C4-2B (cell line): Measurements from ENCODE around the gene AAK1.

ENCODE experiments used
- ZFX ChIP-seq: fragments of 450-650 bp; IDR thresholded peaks from 2 replicates; pipeline ENCODE4 v1.6.1; 2017
- TF ChIP-seq, protein P1 (sequence below): fragments of 450-650 bp; conservative IDR thresholded peaks from 2 replicates; pipeline ENCODE4 v1.5.1; 2017; ENCODE audit warnings: mild to moderate bottlenecking

DNA sequence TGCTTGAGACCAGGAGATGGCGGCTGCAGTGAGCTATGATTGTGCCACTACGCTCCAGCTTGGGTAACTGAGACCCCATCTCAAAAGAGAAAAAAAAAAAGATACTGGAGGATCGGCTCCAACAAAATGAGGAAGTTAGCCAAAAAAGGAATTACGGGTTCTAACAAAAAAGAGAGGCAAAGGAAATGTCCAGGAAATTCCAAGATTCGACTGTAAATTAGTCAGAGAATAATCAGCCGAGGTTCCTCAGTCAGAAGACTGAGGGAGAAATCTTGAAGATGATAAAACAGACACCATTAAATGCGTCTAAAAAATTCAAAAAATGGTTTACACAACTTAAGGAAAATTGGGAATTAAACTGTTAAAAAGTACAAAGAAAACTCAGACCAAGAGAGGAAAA is 89.5 kb downstream of the AAK1 start:
- TF ChIP-seq, protein P1, sequence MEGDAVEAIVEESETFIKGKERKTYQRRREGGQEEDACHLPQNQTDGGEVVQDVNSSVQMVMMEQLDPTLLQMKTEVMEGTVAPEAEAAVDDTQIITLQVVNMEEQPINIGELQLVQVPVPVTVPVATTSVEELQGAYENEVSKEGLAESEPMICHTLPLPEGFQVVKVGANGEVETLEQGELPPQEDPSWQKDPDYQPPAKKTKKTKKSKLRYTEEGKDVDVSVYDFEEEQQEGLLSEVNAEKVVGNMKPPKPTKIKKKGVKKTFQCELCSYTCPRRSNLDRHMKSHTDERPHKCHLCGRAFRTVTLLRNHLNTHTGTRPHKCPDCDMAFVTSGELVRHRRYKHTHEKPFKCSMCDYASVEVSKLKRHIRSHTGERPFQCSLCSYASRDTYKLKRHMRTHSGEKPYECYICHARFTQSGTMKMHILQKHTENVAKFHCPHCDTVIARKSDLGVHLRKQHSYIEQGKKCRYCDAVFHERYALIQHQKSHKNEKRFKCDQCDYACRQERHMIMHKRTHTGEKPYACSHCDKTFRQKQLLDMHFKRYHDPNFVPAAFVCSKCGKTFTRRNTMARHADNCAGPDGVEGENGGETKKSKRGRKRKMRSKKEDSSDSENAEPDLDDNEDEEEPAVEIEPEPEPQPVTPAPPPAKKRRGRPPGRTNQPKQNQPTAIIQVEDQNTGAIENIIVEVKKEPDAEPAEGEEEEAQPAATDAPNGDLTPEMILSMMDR, result no peak
- no peak for TF ChIP-seq ZFX
